Ishikawa (cell line): Measurements from ENCODE around the gene BPIFB4.

Experiments used
- CEBPB ChIP-seq: IDR thresholded peaks from 2 replicates; pipeline ENCODE4 v1.6.1; 2012
- CREB1 ChIP-seq: IDR thresholded peaks from 2 replicates; pipeline ENCODE4 v1.6.1; 2012; ENCODE audit warnings: low read depth
- EGR1 ChIP-seq: IDR thresholded peaks from 2 replicates; pipeline ENCODE4 v1.6.1; 2012
- EP300 ChIP-seq: IDR thresholded peaks from 2 replicates; pipeline ENCODE4 v1.6.1; 2012; ENCODE audit warnings: borderline replicate concordance
- FOXM1 ChIP-seq: IDR thresholded peaks from 2 replicates; pipeline ENCODE4 v1.6.1; 2012; ENCODE audit warnings: low read depth, borderline replicate concordance
- NFIC ChIP-seq: IDR thresholded peaks from 2 replicates; pipeline ENCODE4 v1.6.1; 2012
- RAD21 ChIP-seq: IDR thresholded peaks from 2 replicates; pipeline ENCODE4 v1.6.1; 2012; ENCODE audit warnings: low read depth
- REST ChIP-seq: IDR thresholded peaks from 2 replicates; pipeline ENCODE4 v1.6.1; 2012; ENCODE audit warnings: low read depth, mild to moderate bottlenecking
- TAF1 ChIP-seq: IDR thresholded peaks from 2 replicates; pipeline ENCODE4 v1.6.1; 2012; ENCODE audit warnings: low read depth, mild to moderate bottlenecking
- TCF12 ChIP-seq: IDR thresholded peaks from 2 replicates; pipeline ENCODE4 v1.6.1; 2012; ENCODE audit warnings: low read depth
- TEAD4 ChIP-seq: IDR thresholded peaks from 2 replicates; pipeline ENCODE4 v1.6.1; 2012
- USF1 ChIP-seq: IDR thresholded peaks from 2 replicates; pipeline ENCODE4 v1.6.1; 2012
- YY1 ChIP-seq: IDR thresholded peaks from 2 replicates; pipeline ENCODE4 v1.6.1; 2012; ENCODE audit warnings: low read depth
- ZBTB7A ChIP-seq: IDR thresholded peaks from 2 replicates; pipeline ENCODE4 v1.6.1; 2012; ENCODE audit warnings: low read depth
- TF ChIP-seq, protein P1 (sequence below): IDR thresholded peaks from 2 replicates; pipeline ENCODE4 v1.6.1; 2012

Gene BPIFB4

DNA sequence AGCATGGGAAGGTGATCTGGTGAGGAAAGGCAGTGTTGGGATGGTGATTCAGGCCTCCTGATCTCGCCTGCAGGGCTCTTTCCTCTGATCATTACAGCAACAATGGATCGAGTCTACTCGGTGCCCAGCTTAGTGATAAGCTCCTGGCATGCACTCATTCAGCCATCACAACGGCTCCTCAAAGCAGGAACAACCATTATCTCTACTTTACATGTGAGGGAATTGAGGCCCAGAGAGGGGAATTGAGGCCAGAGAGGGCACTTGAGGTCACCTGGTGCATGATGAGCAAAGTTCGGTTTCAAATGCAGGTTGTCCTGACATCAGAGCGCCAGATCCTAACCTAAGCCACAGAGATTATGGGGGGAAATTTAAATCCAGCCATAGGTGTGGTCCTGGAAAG is 46.5 kb downstream of the BPIFB4 start:
- no peak for TF ChIP-seq TEAD4
- no peak for TF ChIP-seq CEBPB
- no peak for TF ChIP-seq YY1
- no peak for TF ChIP-seq USF1
- TF ChIP-seq, protein P1, sequence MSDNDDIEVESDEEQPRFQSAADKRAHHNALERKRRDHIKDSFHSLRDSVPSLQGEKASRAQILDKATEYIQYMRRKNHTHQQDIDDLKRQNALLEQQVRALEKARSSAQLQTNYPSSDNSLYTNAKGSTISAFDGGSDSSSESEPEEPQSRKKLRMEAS = no peak
- TF ChIP-seq CREB1 = no peak
- no peak for TF ChIP-seq RAD21
- TF ChIP-seq NFIC = no peak
- no peak for TF ChIP-seq ZBTB7A

DNA sequence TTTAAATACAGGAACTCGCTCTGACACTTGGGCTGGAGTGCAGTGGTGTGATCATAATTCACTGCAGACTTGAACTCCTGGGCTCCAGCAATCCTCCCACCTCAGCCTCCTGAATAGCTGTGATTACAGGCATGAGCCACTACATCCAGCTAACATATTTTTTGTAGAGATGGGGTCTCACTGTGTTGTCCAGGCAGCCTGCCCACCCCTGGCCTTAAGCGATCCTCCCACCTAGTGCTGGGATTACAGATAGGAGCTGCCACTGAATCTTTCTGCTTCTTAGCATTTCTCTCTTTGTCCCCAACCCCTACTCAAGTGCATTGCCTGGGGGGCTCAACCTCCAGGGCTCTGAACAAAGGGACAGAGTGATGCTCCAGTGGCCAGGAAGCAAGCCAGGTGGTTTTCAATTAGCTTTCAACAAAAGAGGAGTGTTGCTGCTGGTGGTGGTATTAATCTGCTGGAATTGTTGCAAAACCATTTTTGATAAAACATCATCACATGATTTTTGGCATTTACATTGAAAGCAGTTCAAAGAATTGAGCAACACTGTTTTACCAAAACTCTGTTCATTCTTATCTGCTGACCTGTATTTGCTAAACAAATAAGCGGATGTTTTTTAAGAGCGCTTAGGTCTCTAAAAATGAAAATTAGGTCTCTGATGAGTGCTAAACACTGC is 48.1 kb downstream of the BPIFB4 start:
- TF ChIP-seq TAF1 = no peak
- TF ChIP-seq CREB1 = no peak
- no peak for TF ChIP-seq TEAD4

- TF ChIP-seq, protein P1 = no peak
- no peak for TF ChIP-seq TEAD4
- TF ChIP-seq CEBPB = no peak
- no peak for TF ChIP-seq EGR1
- no peak for TF ChIP-seq FOXM1
These were observed 51.2 kb downstream of the BPIFB4 start for GRCh38 chr20:33130568-33131061.

- TF ChIP-seq RAD21 = no peak
- TF ChIP-seq EP300 = no peak
- no peak for TF ChIP-seq CEBPB
- no peak for TF ChIP-seq CREB1
- TF ChIP-seq REST = no peak
- no peak for TF ChIP-seq TAF1
- no peak for TF ChIP-seq NFIC
- TF ChIP-seq TEAD4 = no peak
- TF ChIP-seq EGR1 = no peak
- TF ChIP-seq, protein P1 = no peak
- no peak for TF ChIP-seq ZBTB7A
- TF ChIP-seq FOXM1 = no peak
- TF ChIP-seq YY1 = no peak
- TF ChIP-seq TCF12 = no peak
- no peak for TF ChIP-seq USF1
These were observed 52.6 kb downstream of the BPIFB4 start for GRCh38 chr20:33131949-33132473.

DNA sequence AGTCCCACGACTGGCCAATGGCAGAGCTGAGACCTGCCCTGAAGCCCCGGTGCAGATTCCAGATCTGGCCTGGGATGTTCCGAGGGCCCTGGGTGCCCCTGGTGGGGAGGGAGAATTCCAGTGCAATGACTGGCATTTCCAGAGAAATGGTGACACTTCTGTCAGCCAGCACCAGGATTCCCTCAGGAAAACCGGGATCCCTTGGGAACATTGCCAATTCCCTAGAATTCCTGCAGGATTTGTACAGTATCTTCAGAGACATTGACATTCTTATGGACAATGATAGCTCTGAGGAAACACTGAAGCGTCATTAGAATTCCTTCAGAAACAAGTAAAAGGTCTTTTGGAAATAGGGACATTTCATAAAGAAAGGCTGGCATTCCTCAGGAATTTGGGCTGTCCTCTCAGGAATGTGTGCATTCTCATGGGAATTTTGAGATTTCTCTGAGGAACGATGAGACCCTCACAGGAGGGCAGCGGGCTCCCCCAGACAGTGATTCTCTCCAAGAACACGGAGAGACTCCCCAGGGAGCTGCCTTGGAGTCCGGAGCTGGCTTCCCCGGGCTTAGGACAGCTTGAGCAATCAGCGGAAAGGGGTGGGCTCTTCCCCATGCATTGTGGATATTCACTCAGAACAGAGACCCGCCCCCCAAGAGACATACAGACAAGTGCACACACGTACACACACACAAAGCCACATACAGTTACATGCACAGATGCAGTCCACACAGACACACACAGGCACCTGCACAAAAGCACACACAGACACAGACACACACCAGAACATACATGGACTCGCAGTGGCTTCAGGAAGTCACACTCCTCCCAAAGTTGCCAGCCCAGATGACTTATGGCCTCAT is 53.3 kb downstream of the BPIFB4 start:
- TF ChIP-seq TAF1 (no peak), TEAD4 (no peak), FOXM1 (no peak), YY1 (no peak), NFIC (no peak), USF1 (no peak), ZBTB7A (no peak), RAD21 (no peak), EP300 (no peak), CREB1 (no peak), REST (no peak)
- TF ChIP-seq, protein P1 = no peak
